GM12875 (cell line): ENCODE measurements around the gene ARPIN.

ENCODE experiments used
- H3K4me3 ChIP-seq: one replicate; pipeline ENCODE4 v1.5.1; 2011; ENCODE audit warnings: low read depth, low read length, control low read depth
- TF ChIP-seq, protein P1 (sequence below): IDR thresholded peaks from 2 replicates; pipeline ENCODE4 v1.5.1; 2011; ENCODE audit warnings: low read depth, mild to moderate bottlenecking, control low read depth, inconsistent platforms, low read length, moderate library complexity, borderline replicate concordance; ENCODE audit not compliant: insufficient read depth

Gene ARPIN

DNA sequence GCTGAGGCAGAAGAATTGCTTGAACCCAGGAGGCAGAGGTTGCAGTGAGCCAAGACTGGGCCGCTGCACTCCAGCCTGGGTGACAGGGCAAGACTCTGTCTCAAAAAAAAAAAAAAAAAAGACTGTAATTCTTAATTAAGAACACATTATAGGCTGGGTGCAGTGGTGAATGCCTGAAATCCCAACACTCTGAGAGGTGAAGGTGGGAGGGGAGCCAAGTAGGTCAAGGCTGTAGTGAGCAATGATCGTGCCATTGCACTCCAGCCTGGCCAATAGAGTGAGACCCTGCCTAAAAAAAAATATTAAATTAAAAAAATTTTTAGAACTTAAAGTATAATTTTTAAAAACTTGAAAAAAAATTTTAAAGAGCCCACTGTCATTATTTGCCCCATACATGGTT, 13.4 kb upstream of the ARPIN start:
- TF ChIP-seq, protein P1, sequence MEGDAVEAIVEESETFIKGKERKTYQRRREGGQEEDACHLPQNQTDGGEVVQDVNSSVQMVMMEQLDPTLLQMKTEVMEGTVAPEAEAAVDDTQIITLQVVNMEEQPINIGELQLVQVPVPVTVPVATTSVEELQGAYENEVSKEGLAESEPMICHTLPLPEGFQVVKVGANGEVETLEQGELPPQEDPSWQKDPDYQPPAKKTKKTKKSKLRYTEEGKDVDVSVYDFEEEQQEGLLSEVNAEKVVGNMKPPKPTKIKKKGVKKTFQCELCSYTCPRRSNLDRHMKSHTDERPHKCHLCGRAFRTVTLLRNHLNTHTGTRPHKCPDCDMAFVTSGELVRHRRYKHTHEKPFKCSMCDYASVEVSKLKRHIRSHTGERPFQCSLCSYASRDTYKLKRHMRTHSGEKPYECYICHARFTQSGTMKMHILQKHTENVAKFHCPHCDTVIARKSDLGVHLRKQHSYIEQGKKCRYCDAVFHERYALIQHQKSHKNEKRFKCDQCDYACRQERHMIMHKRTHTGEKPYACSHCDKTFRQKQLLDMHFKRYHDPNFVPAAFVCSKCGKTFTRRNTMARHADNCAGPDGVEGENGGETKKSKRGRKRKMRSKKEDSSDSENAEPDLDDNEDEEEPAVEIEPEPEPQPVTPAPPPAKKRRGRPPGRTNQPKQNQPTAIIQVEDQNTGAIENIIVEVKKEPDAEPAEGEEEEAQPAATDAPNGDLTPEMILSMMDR, result no peak
- no peak overlapping the region for H3K4me3 ChIP-seq

DNA sequence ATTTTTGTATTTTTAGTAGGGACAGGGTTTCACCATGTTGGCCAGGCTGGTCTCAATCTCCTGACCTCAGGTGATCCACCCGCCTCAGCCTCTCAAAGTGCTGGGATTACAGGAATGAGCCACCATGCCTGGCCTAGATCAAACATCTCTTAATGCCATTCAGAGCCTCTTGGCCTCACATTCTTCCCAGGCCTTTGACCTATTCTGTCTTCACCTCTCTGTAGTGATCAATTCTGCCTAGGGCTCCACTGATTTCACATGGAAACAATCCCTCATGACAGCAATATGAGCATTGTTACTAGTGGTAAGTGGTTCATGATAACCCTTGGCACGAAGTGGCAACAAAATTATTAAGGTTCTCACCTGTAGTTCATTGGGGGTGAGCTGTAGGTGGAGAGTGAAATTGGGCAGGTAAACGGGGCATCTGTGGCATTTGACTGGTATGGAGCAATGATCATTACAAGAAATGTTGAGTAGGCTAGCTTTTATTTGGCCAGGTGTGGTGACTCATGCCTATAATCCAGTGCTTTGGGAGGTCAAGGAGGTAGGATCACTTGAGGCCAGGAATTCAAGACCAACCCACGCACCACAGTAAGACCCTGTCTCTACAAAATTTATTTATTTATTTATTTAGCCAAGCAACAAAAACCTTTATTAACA, 4.8 kb upstream of the ARPIN start:
- TF ChIP-seq, protein P1, result no peak
- no peak overlapping the region for H3K4me3 ChIP-seq

DNA sequence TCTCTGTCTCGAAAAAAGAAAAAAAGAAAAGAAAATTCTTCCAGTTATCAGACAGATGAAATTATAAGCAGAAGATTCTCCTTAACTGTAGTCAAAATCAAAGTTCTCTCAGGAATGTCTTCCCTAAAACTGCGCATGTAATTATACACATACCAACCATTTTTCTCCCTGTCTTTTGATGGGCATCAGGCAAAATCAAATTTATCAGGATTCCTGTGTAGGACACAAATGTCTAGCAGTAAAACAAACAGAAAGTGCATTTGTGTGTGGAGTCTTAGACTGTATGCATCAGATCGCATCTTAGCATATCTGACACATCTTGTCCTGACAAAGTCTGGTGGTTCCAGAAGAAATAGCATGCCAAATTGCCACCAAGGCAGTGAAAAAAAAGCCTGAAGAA, 3.9 kb upstream of the ARPIN start:
- no peak overlapping the region for H3K4me3 ChIP-seq
- TF ChIP-seq, protein P1, result no peak

DNA sequence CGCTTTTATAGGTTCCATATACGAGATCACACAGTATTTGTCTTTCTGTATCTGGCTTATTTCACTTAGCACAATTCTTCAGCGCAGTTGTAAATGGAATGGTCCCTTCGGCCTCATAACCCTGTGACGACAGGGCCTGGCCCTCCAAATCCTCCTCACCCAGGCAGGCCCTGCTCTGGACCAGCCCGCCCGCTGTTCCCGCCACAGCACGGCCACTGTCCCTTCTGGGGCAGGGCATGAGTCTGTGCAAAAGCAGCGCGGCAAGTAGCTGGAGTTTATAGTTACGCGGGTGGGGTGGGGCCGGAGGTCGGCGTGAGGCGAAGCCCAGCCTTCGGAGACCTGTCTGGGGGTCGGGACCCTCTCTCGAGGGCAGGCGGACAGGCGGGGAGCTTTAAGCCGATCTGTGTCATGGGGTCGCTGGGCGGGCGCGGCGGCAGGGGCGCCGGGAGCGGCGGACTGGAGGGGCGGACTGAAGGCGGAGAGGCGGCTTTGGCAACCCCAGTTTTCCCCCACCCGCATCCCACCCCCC, 543 bp downstream of the ARPIN start:
- H3K4me3 ChIP-seq, result no peak overlapping the region
- TF ChIP-seq, protein P1, result no peak

DNA sequence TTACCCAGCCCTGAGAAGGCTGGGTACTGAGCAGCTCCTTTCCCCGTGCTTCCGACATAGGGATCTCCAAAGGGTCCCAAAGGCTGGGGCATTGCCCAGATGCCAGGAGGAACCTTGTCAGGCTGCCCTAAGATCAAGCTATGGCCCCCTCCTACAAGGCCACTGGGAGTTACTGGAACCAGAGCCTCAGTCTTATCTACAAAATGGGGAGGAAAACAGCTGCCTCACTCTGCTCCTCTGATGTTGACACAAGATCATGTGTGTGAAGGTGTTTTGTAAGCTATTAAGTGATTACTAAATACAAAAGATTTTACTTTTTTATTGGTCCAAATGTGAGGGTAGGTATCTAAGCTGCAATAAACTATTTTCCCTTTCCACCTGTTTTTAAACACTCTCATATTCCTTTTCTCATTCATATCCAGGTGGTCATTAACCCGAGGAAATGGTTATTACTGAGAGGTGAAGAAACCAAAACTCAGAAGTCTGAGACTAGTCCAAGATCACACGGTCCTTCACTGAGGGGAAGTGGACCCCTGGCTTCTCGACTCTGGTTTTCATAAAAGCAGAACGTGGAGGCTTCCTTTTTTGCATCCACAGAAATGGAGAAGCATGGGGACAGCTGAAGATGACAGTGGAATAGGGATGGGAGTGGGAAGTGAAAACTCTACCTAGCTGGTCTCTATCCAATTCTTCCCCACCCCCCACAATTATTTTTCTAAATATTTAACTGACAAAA, 1.7 kb downstream of the ARPIN start:
- TF ChIP-seq, protein P1, result no peak
- no peak overlapping the region for H3K4me3 ChIP-seq

DNA sequence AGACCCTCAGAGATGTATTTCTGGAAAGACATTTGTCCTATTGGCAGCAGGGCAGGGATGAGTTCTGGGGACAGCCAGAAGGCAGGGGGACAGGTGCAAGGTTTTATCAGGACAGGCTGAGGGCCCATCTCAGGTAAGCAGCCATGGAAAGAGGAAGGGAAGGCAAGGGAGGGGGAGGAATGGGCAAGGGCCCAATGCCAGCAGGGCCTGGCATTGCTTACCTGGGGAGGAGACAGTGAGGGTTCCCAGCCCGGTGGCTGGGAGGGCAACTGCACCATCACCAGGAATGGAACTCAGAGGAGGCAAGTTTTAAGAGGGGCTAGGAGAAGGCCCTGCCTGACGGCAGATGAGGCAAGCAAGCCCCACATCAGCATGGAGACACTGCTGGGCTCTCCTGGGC, 3.1 kb downstream of the ARPIN start:
- TF ChIP-seq, protein P1, result no peak
- H3K4me3 ChIP-seq, result no peak overlapping the region

DNA sequence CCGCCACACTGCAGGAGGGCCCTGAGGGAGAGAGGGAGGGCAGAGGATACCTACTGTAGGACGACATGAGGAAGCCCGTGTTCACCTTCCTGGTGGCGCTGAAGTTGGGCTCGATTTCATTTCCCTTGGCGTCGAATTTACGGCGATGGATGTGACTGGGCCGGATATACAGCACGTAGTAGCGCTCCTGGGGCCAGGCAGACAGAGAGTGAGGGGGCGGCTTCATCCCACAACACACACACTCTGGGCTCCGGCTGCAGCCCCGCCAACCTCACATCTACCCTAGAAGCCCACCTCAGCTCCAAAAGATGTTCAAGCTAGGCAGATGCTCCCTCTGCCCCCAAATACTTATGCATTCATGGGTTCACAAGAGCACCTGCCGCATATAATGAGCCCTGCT, 4.5 kb downstream of the ARPIN start:
- no peak overlapping the region for H3K4me3 ChIP-seq
- TF ChIP-seq, protein P1, result no peak
